HG03139 (cell line): Measurements from ENCODE around the gene DIAPH3.

Experiments used
- ATAC-seq: cut with Tn5 transposase; IDR thresholded peaks from one replicate; pipeline ENCODE4 v1.9.1; 2021; ENCODE audit not compliant: unreplicated experiment

The DIAPH3 gene

DNA sequence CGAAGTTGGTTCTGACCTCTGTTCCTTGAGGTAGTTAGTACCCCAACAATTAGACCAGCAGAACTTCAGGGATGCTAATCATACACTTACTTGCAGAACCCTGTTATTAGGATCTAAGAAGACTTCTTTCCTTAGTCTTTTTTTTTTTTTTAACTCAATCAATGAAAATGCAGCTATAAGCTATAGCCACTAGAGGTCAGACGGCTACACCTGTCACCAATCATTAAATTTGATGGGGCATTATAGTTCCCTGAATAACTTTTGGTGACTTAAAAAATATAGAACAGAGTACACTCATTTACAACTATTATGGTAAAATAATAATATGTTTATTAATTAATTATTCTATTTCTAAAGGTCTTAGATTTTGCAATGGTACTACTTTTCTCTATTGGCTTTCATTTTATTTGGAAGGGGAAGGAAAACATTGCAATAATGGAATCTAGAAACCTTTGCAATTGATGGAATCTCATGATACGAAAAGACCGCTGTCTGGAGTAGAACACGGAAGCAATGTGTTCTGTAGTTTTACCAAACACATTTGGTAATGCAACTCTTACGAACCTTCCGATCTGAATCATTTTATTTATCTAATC lies 483.2 kb downstream of the DIAPH3 start:
- peak; percentile 53 for ATAC-seq

DNA sequence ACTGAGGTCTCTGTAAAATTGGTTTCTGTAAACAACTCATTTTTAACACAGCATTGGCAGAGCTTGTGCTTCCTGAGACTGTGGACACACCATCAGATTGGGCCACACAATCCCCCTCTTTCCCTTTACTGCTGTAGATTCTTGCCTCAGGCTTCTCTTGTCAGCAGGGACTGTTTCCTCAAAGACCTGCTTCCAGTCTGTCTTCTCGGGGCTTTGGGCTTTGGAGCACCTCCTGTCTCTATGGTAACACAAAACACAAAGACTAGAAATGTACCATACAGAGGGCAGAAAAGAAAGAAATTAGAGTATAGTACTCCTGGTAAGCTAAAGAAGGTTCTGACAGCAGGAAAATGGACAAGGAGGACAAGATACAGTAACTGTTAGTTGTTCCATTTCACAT lies 484.5 kb downstream of the DIAPH3 start:
- ATAC-seq, result no peak

DNA sequence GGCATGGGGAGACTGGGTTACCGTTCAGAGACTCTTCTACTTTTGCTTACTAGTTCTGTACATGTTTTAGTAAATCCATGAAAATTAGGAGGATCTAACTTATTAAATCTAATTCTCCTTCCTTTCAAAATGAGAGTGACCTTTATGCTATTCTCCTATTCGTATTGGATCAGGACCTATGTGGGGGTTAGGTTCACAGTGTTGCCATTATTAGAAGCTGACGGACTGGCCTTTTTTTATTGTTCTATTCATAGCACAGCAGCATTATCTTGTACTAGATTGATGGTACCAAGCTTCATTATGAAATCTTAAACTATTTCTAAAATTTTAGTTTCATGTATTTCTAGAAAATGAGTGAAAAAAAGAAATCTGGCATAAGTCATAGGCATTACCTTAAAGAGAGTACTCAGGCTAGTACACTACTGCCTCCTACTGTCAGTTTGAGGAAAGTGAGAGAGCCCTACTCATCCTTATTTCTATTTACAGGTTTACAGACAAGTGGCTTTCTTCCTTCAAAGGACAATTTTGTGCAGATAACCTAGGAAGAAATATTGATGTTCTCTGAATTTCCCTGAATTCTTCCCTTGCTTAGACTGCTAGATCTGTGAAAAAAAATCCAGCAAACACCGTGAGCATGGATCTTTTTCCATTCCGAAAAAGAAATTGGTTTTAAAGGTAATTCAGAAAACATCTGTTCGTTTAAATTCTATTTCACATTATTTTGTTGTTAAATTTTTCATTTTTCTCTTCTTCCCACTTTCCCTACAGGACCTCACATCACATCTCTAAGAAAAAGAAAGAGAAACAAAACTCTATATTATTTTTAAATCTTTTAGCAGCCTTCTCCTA lies 485.5 kb downstream of the DIAPH3 start:
- no peak for ATAC-seq

DNA sequence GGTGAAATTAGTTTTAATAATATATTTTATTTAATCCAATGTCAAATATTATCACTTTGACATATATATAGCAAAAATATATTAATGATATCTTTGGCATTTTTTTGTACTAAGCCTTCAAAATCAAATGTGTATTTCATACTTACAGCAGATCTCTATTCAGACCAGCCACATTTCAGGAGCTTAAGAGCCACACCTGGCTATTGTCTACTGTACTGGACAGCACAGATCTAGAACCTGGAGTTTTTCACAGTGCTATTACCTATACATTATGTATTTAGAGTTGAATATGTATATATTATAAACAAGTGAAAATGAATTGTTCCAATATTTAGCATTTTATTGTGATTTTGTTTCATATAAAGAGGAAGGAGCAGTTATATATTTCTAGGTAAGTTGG lies 486.3 kb downstream of the DIAPH3 start:
- no peak for ATAC-seq

DNA sequence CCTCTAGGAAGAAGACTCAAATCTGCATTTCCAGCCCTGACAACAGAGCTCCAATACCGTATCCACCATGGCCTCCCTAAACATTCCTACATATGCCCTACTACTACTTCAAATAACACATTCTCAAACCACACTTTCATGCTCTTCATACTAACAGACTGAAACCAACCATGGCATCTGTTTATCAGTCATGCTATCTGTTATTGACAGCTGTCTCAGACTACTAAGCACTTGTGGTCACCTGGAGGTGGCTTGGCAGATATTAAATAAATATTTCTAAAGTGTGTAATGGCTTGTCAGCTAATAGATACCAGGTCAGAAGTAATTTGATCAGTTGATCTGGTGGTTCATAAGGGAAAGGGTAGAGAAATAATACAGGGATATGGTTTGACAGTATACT lies 489.1 kb downstream of the DIAPH3 start:
- ATAC-seq, result peak; percentile 57

DNA sequence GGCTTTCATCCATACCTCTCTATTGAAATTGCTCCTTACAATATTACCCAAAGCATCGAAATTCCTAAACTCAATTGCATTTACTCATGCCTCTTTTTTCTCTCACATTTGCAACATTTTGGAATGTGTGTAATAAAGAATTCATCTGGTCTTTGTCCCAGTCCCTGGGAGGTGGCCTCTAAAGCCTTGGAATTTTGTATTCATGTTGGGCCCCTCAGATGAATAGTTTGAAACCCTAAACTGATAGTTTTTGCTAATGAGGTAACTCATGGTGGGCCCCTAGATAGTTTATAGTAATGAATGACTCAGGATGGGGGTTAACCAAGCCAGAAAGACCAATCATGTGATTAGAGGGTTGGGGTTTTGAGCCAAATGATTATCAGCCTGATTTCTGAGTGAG lies 490.4 kb downstream of the DIAPH3 start:
- ATAC-seq, result no peak

DNA sequence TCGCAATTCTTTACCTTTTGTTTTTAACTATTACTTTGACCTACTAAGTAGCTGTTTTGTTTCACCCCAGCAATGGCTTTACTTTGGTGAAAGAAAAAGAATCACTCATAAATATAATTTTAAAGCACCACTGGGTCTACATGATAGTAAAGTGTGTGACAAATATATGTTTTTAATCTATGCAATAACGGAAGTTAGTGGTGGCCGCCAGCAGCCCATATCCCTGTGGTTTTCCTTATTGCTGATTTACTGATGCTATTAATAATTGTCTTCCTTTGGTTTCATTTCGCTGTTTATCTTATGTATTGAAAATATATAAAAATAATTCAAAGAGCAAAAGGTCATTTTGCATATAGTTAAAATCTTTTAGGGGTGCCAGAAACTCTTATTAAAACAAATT lies 491.3 kb downstream of the DIAPH3 start:
- ATAC-seq, result peak; percentile 46

DNA sequence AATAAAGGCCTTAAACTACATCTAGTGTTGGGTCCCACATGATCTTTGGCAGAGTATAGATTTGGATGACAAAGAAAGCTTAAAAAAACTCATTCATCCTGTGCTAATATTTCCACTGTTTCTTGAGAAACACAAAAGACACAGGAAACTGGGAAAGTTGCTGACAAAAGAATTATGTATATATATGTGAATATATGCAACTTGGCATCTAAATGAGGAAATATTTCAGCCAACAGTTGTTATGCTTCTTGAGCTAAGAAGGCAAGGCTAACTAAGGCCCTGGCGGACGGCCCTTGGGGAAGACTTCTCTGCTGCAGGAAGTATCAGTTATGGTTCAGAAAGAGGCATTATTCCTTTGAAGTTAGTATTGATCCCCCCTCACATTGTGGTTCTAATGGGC lies 491.8 kb downstream of the DIAPH3 start:
- peak; percentile 10 for ATAC-seq

DNA sequence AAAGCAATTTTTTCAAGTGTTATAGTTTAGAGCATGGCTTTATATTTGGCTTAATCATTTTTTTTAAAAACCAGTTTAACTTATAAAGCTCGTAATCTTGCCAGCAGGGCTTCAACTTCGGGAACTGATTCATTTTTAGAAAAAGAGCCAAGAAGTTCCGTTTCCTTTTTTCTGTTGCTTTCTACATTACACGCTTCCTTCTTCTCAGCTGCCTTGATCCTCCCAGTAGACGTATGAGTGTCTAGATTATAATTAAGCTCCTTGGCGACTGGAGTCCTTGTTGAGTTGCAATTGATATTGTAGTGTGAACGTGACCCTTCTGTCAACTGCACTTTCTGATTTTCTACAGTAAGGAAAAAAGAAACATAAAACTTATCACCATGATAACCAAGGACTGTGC lies 497.2 kb downstream of the DIAPH3 start:
- ATAC-seq, result no peak

DNA sequence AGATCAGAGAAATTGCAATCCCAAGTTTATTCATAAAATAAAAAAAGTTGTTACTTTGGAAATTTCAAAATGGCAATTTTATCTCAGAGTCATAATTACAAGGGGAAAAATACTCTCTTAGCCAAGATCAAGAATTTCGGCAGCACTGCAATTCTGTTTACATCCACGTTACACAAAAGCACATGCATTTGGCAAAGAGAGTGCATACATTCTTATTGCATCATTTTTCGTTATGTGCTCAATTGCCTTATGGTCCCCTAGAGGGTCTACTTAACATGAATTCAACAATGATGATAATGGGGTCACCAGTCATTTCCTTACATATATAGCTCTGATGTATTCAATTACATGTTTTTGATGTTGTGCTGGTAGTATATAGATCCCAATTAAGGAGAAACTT lies 498.0 kb downstream of the DIAPH3 start:
- no peak for ATAC-seq

DNA sequence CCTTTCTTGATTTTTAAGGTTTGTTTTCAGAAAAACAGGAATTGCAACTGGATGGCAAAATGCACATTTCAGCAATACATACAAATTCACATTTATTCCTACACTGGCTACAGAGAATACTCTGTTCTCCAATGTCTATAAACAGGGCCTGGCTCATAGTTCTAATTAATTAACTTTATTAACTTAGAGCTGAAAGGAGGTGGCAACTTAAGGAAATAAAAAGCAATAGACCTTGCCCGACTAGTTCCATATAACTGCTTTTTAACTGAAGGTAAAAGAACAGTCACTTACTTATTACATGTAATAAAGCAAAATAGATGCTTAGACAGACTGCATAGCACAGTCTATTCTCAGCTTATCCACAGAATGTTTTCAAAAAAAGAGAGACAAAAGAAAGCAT lies 498.5 kb downstream of the DIAPH3 start:
- no peak for ATAC-seq

DNA sequence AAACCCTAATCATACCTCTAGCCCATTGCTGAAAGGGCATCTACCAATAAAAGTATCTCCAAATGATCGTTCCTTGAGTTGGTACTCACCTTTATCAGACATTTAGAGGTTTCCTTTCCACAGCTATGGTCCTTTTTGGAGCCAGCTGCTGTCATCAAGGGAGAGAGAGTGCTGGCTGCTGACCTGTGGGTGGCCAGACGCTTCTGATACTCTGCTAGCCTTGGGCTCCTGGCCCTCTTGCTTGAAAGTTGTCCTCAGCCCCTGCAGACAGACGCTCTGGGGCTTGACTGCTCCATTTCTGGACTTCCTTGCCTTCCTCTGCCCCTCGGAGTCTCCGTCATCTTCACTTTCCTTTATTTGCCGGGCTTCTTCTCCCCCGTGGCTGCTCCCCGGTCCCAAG lies 499.1 kb downstream of the DIAPH3 start:
- no peak for ATAC-seq

DNA sequence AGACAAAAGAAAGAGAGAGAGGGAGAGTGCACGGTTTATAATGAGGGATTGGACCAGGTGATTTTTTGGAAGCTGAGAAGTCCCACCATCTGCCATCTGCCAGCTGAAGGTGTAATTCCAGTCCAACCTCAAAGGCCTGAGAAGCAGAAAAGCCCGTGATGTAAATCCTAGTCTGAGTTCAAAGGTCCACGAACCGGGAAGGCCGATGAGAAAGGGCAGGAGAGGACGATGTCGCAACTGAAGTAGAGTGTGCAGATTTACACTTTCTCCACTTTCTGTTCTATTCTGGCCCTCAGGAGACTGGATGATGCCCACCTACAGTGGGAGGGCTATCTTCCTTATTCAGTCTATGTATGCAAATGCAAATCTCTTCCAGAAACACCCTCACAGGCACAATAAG lies 500.0 kb downstream of the DIAPH3 start:
- no peak for ATAC-seq

DNA sequence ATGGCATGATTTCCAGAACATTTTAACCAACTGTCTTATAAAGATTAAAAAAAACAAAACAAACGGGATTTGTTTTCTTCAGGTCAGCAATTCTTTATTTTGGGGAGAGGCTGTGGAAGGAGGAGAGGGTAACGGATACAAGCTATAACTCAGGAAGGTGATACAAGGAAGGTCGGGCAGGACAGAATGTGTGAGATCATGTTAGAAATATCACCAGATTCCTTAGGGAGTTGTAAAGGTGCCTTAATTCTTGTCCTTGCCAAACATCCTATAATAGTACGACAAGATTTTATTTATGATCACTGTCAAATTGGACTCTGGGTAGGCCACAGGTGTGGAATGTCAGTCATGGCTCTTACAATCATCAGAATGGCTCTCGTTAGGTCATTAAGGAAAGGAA lies 503.1 kb downstream of the DIAPH3 start:
- no peak for ATAC-seq

DNA sequence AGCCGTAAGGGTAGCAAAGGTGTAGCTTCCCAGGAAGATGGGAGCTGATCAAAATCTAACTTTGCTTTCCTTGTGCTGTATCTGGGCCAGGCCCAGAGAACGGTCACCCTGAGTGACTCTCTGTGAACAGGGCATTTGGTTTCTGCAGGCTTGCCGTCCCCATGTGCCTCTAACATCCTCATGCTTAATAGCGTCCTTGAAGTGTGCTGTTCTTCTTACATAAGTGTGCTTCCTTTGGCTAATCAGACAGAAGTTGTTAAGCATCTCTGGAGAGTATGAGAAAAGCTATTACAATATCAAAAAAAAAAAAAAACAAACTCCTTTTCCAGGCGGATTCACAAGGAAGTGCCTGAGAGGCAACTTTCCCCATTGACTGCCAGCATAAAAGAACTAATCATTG lies 503.7 kb downstream of the DIAPH3 start:
- no peak for ATAC-seq

DNA sequence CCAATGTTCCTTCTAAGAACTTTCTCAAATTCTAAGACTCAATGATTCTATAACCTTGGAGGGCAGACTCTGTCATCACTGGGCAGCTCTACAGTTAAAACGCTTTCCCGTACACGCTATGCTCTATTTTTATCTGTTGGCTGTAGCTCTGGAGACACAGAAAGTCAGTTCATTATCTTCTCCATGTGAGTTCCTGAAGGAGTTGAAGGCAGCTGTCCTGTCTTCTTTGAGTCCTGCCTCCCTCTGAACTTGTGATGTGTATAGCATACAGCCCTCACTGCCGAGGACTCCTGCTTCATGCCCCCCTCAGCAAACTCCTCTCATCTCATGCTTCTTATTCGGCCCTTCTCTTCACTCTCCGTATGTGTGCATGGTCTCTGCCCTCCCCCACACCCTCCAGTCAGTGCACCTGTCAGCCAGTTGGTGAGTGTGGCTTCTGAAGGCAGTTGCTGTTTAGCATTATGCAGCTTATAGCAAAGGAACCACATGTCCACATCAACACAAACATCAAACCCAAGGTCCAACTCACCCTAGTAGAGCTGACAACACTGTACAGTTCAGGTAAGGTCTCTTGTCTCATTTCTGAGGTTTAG lies 504.9 kb downstream of the DIAPH3 start:
- ATAC-seq, result no peak

DNA sequence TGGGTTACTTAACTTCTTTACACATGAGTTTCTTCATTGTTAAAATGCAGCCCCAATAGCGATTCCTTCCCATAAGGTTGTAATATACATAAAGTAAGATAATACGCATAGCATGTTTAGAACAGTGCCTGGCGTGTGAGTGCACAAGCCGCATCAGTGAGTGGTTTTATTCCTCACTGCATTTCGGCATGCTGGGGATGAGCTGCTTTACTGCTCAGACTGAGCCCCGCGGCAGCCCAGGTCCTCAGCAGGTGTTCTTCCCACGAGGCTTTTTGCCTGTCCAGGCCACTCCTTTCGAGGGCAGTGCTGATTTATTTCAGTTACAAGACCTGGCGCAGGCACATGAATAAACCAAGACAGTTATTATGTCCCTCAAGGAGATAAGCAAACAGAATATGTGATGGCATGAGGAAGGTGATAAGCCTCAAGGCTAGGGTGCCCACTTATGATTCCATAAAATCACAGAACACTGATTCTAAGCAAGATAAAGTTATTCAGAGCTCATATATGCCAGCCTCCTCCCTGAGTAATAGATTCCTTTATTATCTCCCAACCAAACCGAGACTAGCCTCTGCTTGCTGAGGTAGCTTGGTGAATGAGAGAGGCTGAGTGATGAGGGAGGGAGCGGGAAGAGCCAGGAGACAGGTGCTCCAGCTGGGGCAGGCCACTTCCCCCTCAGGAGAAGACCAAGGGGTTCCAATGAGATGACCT lies 505.5 kb downstream of the DIAPH3 start:
- ATAC-seq, result no peak

DNA sequence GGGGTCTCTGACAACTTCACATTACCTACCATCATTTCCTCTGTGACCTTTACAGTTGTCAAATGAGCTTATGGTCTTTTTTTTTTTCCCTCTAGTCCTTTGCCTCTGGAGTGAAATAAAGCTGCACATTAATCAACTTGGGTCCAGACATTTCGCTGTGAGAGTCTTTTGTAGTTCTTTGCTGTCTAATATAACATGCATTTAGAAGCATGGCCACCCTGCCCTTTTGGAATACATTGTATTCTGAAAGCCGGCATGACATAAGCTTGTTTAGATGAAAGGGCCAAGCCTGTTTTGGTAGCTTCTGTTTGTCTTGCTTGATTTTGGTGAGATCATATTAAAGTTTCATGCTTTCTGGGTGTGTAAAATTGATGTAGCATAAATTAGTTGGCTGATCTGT lies 509.8 kb downstream of the DIAPH3 start:
- no peak for ATAC-seq

DNA sequence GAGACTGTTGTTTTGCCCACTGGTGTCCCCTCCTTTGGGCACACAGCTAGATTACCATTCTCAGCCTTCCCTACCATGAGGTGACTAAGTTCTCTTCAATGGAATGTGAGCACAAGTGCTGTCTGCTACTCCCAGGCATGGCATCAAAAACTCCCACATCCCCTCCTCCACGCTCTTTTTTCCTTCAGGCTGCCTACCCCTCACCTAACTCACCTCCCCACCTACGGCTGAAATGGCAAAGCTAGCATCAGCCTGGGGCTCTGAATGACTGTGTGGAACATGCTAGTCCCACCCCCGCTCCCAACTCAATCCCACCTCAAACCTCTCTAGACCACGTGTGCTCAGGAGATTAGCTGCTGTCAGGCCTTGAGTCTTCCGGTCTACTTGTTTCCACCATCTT lies 512.2 kb downstream of the DIAPH3 start:
- no peak for ATAC-seq

DNA sequence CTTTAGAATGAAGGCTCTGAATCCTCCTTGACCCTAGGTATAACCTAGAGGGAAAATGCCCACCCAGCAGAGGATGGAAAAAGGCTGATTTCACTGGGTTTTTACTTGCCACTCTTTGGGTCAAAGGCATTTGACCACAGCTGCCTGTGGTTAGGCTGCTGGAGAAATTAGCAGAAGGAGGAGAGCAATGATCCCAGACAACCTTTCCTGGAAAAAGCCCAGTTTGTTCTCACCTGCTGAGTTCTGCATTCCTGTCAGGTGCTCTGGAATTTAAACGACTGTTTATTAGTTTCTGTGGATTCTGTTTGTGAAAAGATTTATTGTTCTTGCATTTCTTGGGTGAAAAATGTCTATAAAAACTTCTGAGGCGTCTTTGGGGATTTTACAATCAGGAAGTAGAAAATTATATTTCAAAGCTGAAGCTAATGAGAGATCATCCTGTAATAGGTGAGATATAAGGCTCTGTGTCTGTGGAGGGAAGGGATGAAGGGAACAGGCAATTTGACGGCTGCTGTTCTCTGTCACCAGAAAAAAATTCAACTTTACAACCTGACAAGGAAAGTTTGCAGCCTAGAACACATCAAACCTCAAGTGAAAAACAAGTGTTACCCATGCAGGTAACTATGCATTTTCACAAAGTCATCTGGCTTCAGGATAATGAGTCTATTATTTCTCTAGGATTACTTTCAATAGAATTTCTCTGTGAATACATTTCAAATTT lies 519.7 kb downstream of the DIAPH3 start:
- ATAC-seq, result no peak

DNA sequence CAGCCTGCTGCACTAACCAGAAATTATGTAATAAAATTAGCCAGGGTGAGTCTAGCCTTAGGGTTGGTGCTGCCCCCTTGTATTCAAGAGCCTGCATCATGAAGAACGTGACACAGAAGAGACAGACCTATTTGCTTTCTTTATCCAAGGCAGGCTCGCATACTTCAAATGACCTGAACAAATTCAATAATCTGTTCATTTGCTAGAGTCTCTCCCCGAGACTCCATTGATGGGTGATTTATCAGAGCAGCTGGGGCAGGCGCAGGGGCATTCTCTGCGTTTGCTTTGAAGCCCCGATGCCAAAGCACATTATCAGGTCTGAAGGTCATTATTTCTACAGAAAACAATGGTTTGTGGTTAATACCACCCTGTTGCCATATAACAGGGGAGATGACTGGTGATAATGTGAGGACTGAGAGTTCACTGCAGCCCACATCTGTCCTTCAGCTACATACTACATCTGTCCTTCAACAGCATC lies 520.3 kb downstream of the DIAPH3 start:
- no peak for ATAC-seq
